Myocyte (in vitro differentiated cells): ENCODE measurements around the gene FBXW11. TPM values are rescaled to one million over a fixed set of nuclear protein-coding genes. Genes with fewer than 3 reads are reported as not detected.

Experiments used
- DNase-seq: peaks from one replicate; pipeline ENCODE4 v3.0.0-alpha.2; 2012; ENCODE audit warnings: low read depth
- polyA plus RNA-seq: library from polyadenylated mRNA; unstranded; fragments of >200 nt; gene quantifications from one replicate; pipeline ENCODE4 v1.2.1, GENCODE V29; 2012; ENCODE audit warnings: missing spikeins
- total RNA-seq: library from RNA; depleted of rRNA; stranded (reverse); fragments of >200 nt; gene quantifications from 2 replicates; pipeline ENCODE4 v1.2.3, GENCODE V29; 2014

The FBXW11 gene
- total RNA-seq = 102 and 122 TPM in 2 replicates
- 51.6 TPM for polyA plus RNA-seq

DNA sequence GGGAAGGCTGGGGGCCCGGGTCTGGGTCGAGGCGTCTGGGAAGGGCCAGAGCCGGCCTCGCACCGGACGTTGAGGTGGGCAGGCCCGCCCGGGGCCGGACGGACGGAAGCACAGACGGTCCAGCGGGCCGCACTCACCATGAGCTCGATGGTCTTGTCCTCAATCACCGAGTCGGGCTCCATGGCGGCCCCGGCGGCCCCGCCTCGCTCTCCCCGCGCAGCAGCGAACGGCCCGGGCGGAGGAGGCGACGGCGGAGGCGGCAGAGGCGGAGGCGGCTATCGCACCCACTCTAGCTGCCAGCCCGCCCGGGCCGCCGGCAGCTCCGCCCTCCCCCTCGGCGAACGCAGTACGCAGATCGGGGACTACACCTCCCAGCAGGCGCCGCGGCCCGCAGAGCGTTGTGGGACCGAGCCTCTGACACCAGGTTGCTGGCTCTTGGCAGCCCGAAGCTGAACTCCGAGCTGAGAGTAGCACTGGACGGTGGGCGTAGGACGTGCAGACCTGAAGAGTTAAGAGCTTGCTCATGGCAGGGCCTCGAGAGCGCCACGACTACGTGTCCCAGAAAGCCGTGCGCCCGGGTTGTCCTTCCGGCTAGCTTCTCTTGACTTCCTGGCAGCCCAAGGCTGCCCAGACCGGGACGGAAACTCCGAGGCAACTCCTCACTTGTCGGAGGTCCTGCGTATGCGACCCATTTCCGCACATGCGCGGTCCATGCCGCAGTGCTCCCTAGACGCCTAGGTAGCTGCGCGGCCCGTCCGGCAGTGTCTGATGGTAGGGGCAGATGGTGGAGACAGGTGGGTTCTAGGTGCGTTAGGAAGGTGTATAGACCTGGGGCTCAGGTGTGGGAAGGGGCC lies at the start of gene FBXW11:
TSS of gene FBXW11 (minus strand) at position 318 of the 854 bp plus-strand sequence. CDS start at position 182, 136 bp downstream.
- DNase-seq = peak; percentile 97

DNA sequence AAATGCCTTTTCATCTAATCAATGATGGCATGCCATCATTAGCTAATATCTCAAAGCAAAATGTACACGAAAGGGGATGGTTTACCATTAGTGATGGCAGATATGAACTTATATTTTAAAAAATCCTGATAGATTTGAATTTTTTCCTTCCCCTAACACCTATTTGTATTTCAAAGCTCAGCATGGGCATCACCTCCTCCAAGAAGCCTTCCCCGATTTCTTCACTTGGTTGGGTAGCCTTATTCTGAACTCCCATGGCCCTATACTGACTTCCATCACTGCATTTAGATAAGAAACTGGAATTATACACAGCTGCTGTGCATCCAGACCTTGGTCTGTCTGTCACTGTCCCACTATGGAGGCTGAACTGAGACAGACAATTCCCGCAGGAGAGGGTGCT lies 49.6 kb upstream of the FBXW11 start:
- no peak for DNase-seq

- no peak for DNase-seq
Measured at GRCh38 chr5:172055421-172055820, 49.0 kb upstream of the FBXW11 start.

DNA sequence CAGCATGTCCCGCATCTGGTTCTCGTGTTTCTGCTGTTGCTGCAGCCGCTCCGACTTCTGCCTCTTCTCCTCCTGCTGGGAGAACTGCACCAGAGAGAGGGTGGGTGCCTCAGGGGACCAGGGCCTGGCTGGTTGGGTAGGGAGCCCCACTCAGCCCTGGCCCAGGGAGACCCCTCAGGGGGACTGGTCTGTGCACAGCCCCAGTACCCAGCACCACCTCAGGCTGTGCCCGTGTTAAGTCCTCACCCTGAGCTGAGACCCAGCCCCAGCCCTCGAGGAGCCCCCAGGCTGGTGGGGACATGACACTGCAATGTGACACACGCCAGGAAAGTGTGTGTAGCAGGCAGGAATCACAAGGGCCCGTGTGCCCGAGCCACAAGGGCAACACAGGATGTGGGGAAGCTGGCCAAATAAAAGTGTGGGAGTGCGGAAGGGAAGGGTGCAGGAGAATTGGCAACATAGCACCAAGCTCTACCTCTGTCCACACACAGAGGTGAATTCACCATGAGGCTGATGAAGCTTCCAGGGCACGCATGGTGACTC lies 48.2 kb upstream of the FBXW11 start:
- no peak for DNase-seq

DNA sequence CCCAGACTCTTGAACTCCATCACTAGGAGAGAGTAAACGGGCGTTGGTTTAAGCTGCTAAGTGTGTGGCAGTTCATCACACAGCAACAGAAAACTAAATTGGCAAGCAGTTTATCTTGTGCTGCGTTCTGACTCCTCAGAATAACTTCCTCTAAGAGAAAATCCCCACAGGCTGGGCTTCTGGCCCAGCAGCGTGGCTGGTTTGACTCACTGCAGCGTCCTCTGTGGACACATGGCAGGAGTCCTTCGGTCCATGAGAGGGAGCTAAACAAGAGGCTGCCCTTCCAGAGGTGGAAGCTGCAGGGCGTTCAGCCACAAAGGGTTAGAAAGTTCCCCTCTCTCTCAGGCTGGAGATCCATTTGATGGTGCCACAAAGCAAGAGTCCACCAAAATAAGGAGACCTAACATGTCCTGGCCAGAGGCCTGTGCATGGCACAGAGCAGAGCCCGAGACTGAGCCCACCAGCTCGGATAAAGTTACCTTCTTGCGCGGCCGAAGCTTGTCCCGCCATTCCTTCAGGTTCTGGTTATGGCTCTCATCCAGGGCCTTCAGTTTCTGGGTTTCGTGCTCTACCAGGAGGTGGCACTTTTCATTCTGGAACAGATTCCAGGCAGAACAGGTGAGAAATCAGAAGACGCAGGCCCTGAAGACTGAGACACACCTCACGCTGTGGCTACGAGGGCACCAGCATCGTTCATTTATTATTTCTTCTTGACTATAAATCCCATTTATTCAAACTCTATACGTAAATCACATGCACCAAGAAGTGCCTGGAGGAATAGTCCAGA lies 46.2 kb upstream of the FBXW11 start:
- peak; percentile 65 for DNase-seq

DNA sequence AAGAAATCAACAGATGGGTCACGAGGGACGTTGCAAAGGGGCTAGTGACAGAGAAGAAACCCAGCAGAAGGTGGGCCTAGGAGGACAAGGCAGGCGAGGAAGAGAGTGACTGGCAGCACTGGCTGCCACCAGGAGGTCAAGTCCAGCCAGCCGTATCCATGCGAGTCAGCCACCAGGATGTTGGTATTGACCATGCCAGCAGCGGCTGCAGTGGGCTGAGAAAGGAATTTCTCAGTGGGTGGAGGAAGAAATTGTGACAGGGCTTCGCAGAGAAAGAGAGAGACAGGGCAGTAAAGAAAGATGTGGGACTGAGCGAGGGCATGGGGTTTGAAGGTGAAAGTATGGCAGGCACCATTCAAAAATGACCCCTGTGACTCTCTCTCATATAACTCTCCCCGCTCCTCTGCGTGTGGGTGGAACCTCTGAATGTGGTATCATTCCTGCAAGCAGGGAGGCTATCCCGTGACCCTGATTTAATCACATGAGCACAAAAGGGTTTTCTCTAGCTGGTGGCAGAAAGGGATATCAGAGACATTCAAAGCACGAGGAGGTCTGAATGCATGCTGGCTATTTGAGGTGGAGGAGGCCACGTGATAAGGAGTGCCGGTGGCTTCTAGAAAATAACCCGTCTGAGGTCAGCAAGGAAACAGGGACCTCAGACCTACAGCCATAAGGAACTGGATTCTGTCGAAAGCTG lies 45.4 kb upstream of the FBXW11 start:
- peak; percentile 30 for DNase-seq

GRCh38 chr5:172050080-172050479 lies 43.6 kb upstream of the FBXW11 start:
- no peak for DNase-seq

- DNase-seq = no peak
Measured at GRCh38 chr5:172049226-172049796, 42.9 kb upstream of the FBXW11 start.

DNA sequence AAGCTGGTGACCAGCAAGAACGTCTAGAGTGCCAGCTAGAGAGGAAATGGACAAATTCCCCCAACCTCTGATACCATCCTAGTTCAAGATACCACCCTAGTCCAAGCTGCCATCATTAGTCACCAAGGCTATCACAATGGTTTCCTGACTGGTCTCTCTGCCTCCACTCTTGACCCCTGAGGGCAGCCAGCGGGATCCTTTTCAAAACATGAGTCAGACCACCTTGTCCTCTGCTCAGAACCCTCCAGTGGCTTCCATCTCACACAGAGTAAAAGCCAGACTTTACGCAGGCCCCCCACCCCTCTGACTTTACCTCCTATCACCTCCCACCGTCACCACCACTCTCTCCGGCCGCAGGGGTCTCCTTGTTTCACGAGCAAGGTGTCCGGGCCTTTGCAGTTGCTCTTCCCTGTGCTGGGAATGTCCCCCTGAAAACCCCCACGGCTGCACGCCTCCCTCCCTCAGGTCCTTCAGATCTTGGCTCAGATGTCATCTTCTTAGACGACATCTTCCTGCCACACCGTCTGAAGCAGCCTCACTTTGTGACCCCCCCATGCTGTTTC lies 42.2 kb upstream of the FBXW11 start:
- DNase-seq = no peak

DNA sequence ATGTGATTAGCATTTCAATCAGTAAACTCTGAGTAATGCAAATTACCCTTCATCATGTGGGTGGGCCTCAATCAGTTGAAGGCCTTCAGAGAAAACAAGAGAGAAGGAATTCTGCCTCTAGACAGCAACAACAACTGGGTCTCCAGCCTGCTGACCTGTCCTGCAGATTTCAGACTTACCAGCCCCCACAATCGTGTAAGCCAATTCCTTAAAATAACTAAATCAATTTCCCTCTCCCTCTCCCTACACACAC lies 41.7 kb upstream of the FBXW11 start:
- no peak for DNase-seq

DNA sequence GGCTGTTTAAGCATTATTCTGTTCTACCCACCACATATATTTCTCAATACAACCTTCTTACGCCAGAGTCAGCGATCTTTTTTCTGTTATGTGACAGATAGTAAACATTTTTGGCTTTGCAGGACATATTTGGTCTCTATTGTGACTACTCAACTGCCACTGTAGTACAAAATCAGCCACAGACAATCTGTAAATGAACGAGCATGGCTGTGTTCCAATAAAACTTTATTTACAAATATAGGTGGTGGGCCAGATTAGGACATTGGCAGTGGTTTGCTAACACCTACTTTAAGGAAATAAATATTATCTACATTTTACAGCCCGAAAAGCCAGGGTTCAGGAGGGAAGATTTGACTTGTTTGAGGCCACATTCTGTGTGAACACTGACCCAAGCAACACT lies 40.2 kb upstream of the FBXW11 start:
- DNase-seq = no peak

DNA sequence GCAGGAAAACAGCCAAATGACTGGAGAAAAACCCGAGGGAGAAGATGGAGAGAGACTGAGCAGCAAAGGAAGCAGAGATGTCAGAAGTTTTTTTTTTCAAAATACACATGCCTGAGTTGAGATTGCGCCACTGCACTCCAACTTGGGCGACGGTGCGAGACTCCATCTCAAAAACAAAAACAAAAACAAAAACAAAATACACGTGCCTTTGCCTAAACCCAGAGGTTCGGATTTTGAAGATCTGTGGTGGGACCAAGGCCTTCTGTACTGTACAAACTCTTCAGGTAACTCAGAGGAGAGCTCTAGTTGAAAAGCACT lies 38.8 kb upstream of the FBXW11 start:
- DNase-seq = no peak

GRCh38 chr5:172044631-172045314 lies 38.3 kb upstream of the FBXW11 start:
- peak; percentile 9 for DNase-seq

- no peak for DNase-seq
Measured at GRCh38 chr5:172043865-172044264, 37.4 kb upstream of the FBXW11 start.

GRCh38 chr5:172042183-172042582 lies 35.7 kb upstream of the FBXW11 start:
- DNase-seq = no peak

DNA sequence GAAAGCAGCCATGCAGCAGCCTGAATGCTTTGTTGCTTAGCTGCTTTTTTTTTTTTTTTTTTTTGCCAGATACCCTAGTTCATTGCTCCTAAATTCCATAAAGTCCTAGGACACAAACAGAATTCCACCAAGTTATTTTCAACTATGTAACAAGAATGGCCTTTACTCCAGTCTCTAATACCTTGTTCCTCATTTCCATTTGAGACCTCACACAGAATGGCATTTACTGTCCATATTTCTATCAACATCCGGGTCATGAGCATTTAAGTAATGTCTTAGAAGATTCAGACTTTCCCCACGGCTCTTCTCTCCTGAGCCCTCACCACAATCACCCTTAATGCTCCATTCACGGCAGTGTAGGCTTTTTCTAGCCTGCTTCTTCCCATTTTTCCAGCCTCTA lies 31.7 kb upstream of the FBXW11 start:
- no peak for DNase-seq

- DNase-seq = no peak
Measured at GRCh38 chr5:172035049-172035448, 28.6 kb upstream of the FBXW11 start.

GRCh38 chr5:172031894-172032461 lies 25.5 kb upstream of the FBXW11 start:
- no peak for DNase-seq

DNA sequence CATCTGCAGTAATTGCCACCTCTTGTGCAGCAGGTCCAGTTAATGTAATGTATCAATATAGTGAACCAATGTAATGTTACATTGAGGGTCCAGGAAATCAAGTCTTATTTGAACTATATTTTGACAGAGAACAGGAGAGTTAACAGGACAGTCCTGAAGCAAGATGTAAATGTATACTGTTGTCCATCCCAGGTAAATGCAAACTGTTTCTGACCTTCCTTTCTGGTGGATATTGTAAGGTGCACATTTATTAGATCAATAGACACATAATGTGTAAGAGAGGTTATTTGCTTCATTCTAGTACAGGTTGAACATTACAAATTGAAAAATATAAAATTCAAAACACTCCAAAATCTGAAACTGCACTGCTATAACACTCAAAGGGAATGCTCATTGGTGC lies 23.4 kb upstream of the FBXW11 start:
- no peak for DNase-seq

GRCh38 chr5:172028167-172028566 lies 21.7 kb upstream of the FBXW11 start:
- no peak for DNase-seq
